ENCODE measurements around the gene MAP4K1.
"Not testable (repeated sequence)": the region's sequence is repeated elsewhere in the genome, so short reads cannot be mapped to it uniquely, and the experiment has no call there.

MAP4K1 gene

DNA sequence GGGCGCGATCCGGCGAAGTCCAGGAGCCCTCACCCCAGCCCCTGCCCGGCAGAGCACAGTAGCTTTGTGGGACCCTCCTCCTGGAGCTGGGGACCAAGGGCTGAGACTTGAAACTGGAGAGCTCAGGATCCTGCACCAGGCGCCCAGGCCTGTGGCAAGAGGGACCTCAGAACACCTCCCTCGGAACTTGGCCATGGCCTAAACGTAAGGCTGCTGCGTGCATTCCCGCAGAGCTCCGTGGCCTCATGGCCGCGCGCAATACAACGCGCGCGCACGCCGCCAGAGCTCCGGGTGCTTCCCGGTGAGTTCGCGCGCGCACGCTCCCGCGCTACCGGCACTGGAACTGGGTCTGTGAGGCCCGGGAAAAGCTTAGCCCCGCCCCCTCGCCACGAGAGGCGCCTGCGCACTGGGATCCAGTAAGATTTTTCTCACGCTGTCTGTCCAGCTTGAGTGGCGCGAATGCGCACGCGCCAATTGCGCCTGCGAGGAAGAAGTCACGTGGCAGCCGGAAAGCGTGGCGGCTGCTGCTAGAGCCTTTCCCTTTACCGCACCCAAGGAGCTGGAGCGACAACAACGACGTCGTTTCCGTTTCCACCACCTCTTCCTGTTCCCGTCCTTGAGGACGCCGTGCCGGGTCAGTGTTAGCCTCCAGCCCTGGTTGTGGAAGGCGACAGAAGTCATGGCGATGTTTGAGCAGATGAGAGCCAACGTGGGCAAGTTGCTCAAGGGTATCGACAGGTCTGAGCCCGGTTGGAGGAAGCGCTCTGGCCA is 1.0 kb upstream of the MAP4K1 start, which contains the start of gene EIF3K:
EIF3K (plus strand) TSS at position 599 of the 771 bp plus-strand sequence; CDS start at position 680, 81 bp downstream.
- H3K4me3 ChIP-seq (ENCODE audit: low read depth, low read length): peak within 1 kb of the TSS; percentile 100
- no peak for TF ChIP-seq CTCF (IDR thresholded peaks at IDR 0.05; ENCODE audit: low read depth, low read length)

DNA sequence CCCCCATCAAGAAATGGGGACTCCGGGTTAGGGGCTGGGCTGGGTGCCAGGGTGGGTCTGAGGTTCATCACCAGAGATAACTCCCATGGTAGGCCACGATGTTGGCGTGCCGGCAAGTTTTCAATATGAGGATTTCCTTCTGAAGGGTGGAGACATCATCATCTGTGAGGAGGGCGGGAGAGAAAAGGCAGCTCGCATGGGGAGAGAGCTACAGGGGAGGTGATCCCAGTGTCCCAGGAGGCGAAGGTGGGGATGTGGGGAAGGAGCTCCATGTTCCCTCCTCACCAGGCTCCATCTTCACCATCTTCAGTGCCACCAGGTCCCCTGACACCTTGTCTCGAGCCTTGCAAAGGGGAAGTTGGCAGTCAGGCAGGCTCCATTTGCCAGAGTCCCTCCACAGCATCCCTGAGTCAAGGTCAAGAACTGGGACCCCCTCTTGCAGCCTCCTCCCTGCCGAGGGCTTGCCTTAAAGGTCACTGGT is 430 bp downstream of the MAP4K1 start:
- no peak overlapping the region for H3K4me3 ChIP-seq (ENCODE audit: low read depth, low read length)

GRCh38 chr19:38616265-38616664 is 1.5 kb downstream of the MAP4K1 start:
- no peak for TF ChIP-seq CTCF (IDR thresholded peaks at IDR 0.05; ENCODE audit: low read depth, low read length)
- H3K4me3 ChIP-seq (ENCODE audit: low read depth, low read length): no peak overlapping the region

More for the DNA sequence above, 430 bp downstream of the MAP4K1 start:
- no peak for TF ChIP-seq CTCF (IDR thresholded peaks at IDR 0.05; ENCODE audit: low read depth, low read length)

DNA sequence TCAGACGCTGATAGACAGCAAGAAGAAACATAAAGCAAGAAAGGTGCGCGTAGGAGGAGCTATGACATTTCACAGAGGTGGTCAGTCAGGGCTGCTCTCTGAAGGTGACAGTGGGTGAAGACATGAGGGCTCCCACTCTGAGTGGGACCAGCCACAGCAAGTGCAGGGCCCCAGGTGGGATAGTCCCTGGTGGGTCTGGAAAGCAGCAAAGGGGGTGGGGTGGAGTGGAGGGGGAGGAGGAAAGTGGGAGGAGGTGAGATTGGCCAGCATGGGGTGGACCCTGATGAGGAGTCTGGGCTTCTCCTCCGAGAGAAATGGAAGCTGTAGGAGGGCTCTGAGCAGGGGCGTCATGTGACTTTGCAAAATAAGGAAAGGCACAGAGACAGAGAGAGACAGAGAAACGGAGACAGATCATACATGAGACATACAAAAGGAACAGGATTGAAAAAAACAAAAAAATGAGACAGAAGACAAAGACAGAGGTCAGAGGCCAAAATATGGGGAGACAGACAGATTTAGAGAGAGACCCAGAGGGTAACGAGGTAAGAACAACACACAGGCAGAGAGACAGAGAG is 2.7 kb downstream of the MAP4K1 start:
- TF ChIP-seq CTCF (IDR thresholded peaks at IDR 0.05; ENCODE audit: low read depth, low read length): no peak
- no peak overlapping the region for H3K4me3 ChIP-seq (ENCODE audit: low read depth, low read length)

- no peak for TF ChIP-seq CTCF (IDR thresholded peaks at IDR 0.05; ENCODE audit: low read depth, low read length)
- H3K4me3 ChIP-seq (ENCODE audit: low read depth, low read length): no peak overlapping the region
These were observed 3.5 kb downstream of the MAP4K1 start for GRCh38 chr19:38614289-38614688.

DNA sequence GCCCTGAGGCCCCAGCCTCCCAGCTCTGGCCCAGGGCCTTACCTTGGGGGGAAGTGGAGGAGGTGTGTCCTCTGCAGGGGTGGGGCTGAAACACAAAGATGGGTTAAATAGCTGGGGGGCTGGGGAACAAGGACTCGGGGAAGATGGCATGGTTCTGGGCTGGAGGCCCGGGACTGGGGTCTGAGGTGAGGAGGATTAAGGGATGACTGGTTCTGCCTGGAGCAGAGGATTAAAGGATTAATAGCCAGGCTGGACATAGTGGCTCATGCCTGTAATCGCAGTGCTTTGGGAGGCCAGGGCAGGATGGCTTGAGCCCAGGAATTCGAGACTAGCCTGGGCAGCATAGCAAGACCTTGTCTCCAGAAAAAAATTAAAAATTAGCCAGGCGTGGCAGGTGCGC is 11.6 kb downstream of the MAP4K1 start:
- TF ChIP-seq CTCF (IDR thresholded peaks at IDR 0.05; ENCODE audit: low read depth, low read length): no peak

GRCh38 chr19:38602856-38603255 is 14.9 kb downstream of the MAP4K1 start:
- not testable (repeated sequence) for H3K4me3 ChIP-seq (ENCODE audit: low read depth, low read length)

More for the DNA sequence above, 11.6 kb downstream of the MAP4K1 start:
- H3K4me3 ChIP-seq (ENCODE audit: low read depth, low read length): no peak overlapping the region

All from WI38 (cell line).